ENCODE data around the gene JAK2.
"Not testable (repeated sequence)": the region's sequence is repeated elsewhere in the genome, so short reads cannot be mapped to it uniquely, and the experiment has no call there.

Gene JAK2

GRCh38 chr9:5004481-5004880 lies 19.4 kb downstream of the JAK2 start:
- no peak for TF ChIP-seq CTCF (IDR thresholded peaks at IDR 0.05; ENCODE audit: extremely low read depth, missing control alignments)
- no peak for DNase-seq (ENCODE audit: low spot score)

- DNase-seq (ENCODE audit: low spot score) = no peak
- TF ChIP-seq CTCF (IDR thresholded peaks at IDR 0.05; ENCODE audit: extremely low read depth, missing control alignments) = no peak
These were observed 23.1 kb downstream of the JAK2 start for GRCh38 chr9:5008202-5008601.

- DNase-seq (ENCODE audit: low spot score) = no peak
- TF ChIP-seq CTCF (IDR thresholded peaks at IDR 0.05; ENCODE audit: extremely low read depth, missing control alignments) = no peak
These were observed 28.3 kb downstream of the JAK2 start for GRCh38 chr9:5013374-5013773.

GRCh38 chr9:5015934-5016333 lies 30.9 kb downstream of the JAK2 start:
- TF ChIP-seq CTCF (IDR thresholded peaks at IDR 0.05; ENCODE audit: extremely low read depth, missing control alignments) = no peak
- DNase-seq (ENCODE audit: low spot score) = no peak

GRCh38 chr9:5025416-5025815 lies 40.3 kb downstream of the JAK2 start:
- no peak for DNase-seq (ENCODE audit: low spot score)
- TF ChIP-seq CTCF (IDR thresholded peaks at IDR 0.05; ENCODE audit: extremely low read depth, missing control alignments) = no peak

GRCh38 chr9:5031941-5032340 lies 46.9 kb downstream of the JAK2 start:
- not testable (repeated sequence) for DNase-seq (ENCODE audit: low spot score)

GRCh38 chr9:5040730-5041389 lies 55.8 kb downstream of the JAK2 start:
- DNase-seq (ENCODE audit: low spot score) = no peak
- no peak for TF ChIP-seq CTCF (IDR thresholded peaks at IDR 0.05; ENCODE audit: extremely low read depth, missing control alignments)

- DNase-seq (ENCODE audit: low spot score) = peak; percentile 12
- TF ChIP-seq CTCF (IDR thresholded peaks at IDR 0.05; ENCODE audit: extremely low read depth, missing control alignments) = no peak
These were observed 56.5 kb downstream of the JAK2 start for GRCh38 chr9:5041390-5042115.
